GM19468 (cell line): Measurements from ENCODE around the gene WNT4.

ENCODE experiments used
- ATAC-seq: cut with Tn5 transposase; IDR thresholded peaks from one replicate; pipeline ENCODE4 v1.9.1; 2021; ENCODE audit warnings: mild to moderate bottlenecking, moderate library complexity, moderate number of reproducible peaks; ENCODE audit not compliant: unreplicated experiment; ENCODE audit errors: extremely low read depth

WNT4 gene

GRCh38 chr1:22132517-22133235, 10.2 kb downstream of the WNT4 start:
- ATAC-seq, result no peak

- no peak for ATAC-seq
These were observed 10.9 kb downstream of the WNT4 start for GRCh38 chr1:22131875-22132486.

- ATAC-seq, result no peak
These were observed 11.8 kb downstream of the WNT4 start for GRCh38 chr1:22131062-22131461.

GRCh38 chr1:22129501-22130117, 13.3 kb downstream of the WNT4 start:
- ATAC-seq, result no peak

GRCh38 chr1:22128392-22128791, 14.5 kb downstream of the WNT4 start:
- no peak for ATAC-seq

GRCh38 chr1:22127731-22128130, 15.2 kb downstream of the WNT4 start:
- no peak for ATAC-seq

GRCh38 chr1:22127248-22127647, 15.6 kb downstream of the WNT4 start:
- no peak for ATAC-seq

- no peak for ATAC-seq
These were observed 16.4 kb downstream of the WNT4 start for GRCh38 chr1:22126531-22126930.

GRCh38 chr1:22124592-22125229, 18.2 kb downstream of the WNT4 start:
- ATAC-seq, result no peak

- no peak for ATAC-seq
These were observed 18.9 kb downstream of the WNT4 start for GRCh38 chr1:22123901-22124404.

GRCh38 chr1:22123071-22123390, 19.9 kb downstream of the WNT4 start:
- no peak for ATAC-seq

- ATAC-seq, result no peak
These were observed 20.4 kb downstream of the WNT4 start for GRCh38 chr1:22122273-22123070.

- no peak for ATAC-seq
These were observed 21.4 kb downstream of the WNT4 start for GRCh38 chr1:22121421-22121911.

- no peak for ATAC-seq
These were observed 22.5 kb downstream of the WNT4 start for GRCh38 chr1:22120469-22120790.

- no peak for ATAC-seq
These were observed 23.1 kb downstream of the WNT4 start for GRCh38 chr1:22119626-22120468.

- no peak for ATAC-seq
These were observed 24.5 kb downstream of the WNT4 start for GRCh38 chr1:22118291-22118992.

GRCh38 chr1:22117851-22118250, 25.0 kb downstream of the WNT4 start:
- no peak for ATAC-seq

GRCh38 chr1:22117238-22117637, 25.7 kb downstream of the WNT4 start:
- no peak for ATAC-seq

GRCh38 chr1:22115286-22115685, 27.6 kb downstream of the WNT4 start:
- ATAC-seq, result no peak
